Measurements from ENCODE around the gene FAM120B.

GRCh38 chr6:170383466-170384035 lies 77.0 kb downstream of the FAM120B start:
- TF ChIP-seq POLR2A (IDR thresholded peaks at IDR 0.05; ENCODE audit: low read depth, low read length) = no peak
- TF ChIP-seq POLR2AphosphoS5 (IDR thresholded peaks at IDR 0.05; ENCODE audit: low read depth, low read length) = no peak

Measured in GM12892 (cell line).